Measurements from ENCODE around the gene SHKBP1.

The SHKBP1 gene

DNA sequence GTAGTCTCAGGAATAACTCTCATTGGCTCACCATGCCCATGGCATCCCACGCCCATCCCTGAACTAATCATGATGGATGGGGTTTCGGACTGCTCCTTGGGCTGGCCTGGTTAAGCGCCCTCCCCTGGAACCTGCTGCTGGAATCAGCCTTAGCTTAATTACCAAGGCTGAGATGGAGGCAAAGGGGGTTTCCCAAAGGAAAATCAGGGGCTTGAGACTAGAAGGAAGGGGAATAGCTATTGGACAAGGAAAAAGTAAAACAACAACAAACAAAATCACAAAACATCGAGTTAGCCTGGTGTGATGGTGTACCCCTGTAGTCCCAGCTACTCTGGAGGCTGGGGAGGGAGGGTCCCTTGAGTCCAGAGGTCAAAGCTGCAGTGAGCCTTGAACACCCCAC, 25.7 kb upstream of the SHKBP1 start:
- TF ChIP-seq, protein P1, sequence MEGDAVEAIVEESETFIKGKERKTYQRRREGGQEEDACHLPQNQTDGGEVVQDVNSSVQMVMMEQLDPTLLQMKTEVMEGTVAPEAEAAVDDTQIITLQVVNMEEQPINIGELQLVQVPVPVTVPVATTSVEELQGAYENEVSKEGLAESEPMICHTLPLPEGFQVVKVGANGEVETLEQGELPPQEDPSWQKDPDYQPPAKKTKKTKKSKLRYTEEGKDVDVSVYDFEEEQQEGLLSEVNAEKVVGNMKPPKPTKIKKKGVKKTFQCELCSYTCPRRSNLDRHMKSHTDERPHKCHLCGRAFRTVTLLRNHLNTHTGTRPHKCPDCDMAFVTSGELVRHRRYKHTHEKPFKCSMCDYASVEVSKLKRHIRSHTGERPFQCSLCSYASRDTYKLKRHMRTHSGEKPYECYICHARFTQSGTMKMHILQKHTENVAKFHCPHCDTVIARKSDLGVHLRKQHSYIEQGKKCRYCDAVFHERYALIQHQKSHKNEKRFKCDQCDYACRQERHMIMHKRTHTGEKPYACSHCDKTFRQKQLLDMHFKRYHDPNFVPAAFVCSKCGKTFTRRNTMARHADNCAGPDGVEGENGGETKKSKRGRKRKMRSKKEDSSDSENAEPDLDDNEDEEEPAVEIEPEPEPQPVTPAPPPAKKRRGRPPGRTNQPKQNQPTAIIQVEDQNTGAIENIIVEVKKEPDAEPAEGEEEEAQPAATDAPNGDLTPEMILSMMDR (IDR thresholded peaks at IDR 0.05; ENCODE audit: extremely low read depth, missing control alignments), result no peak
- DNase-seq (ENCODE audit: low spot score), result no peak

DNA sequence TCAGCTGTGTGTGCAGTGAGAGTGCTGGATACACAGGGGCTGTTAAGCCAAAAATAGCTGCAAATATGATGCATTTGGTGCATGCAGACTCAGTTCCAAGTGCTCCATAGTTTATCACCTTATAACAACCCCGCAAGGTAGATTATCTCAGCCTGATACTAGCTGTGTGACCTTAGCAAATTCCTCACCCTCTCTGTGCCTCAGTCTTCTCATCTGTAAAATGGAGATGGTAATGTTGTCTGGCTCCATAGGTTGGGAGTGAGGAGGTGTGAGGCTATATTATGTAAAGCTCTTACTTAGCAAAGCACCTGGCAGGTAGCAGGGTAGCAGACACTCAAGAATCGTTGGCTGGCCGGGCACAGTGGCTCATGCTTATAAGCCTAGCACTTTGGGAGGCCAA, 23.8 kb upstream of the SHKBP1 start:
- no peak for DNase-seq (ENCODE audit: low spot score)
- TF ChIP-seq, protein P1 (IDR thresholded peaks at IDR 0.05; ENCODE audit: extremely low read depth, missing control alignments), result no peak

DNA sequence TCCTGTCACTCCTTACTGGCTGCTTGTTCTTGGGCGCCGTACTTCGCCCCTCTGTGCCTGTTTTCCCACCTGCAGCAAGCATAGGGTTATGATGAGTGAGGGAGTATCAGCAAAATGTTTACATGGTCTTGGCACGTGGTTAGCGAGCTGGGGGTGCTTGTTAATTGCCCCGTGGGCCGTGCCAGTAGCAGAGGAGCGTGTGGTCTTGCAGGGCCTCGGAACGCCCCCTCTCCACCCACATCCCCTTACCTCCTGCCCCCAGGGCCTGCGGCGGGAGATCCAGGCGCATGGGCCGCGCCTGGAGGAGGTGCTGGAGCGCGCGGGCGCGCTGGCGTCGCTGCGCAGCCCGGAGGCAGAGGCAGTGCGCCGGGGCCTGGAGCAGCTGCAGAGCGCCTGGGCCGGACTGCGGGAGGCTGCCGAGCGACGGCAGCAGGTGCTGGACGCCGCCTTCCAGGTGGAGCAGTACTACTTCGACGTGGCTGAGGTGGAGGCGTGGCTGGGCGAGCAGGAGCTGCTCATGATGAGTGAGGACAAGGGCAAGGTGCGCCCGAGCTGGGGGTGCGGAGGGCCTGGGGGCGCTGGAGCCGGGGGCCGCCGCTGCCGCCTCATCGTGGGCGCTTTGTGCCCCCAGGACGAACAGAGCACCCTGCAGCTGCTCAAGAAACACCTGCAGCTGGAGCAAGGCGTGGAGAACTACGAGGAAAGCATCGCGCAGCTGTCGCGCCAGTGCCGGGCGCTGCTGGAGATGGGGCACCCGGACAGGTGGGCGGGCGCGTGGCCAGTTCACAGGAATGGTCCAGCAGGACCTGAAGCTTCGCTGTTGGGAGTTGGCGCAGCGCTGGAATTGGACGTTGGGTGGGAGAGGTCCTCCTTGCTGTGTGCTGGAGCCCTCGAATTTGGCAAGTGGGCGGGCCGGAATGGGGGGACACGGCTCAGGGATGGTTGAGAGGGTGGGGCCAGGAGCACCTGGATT, 22.5 kb upstream of the SHKBP1 start:
- TF ChIP-seq, protein P1 (IDR thresholded peaks at IDR 0.05; ENCODE audit: extremely low read depth, missing control alignments), result no peak
- DNase-seq (ENCODE audit: low spot score), result no peak

DNA sequence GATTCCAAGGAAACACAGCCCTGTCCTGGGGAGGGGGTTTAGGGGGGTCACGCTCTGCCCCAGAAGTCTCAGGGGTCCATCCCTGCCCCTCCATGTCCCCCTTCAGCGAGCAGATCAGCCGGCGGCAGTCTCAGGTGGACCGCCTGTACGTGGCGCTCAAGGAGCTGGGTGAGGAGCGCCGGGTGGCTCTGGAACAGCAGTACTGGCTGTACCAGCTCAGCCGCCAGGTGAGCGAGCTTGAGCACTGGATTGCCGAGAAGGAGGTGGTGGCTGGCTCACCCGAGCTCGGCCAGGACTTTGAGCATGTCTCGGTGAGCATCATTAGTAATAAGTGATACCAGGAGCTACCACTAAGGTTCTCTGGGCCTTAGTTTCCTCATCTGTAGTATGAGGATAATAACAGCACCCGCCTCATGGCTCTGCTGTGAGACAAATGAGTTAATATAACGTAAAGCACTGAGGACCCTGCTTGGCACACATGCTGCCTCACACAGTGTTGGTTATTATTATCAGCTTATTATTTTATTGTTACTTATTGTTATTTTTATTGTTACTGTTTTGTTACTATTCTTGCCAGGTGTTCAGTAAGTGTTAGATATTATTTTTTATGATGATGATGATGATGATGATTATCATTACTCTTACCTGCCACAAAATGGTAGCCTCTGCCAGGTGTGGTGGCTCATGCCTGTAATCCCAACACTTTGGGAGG, 20.5 kb upstream of the SHKBP1 start:
- TF ChIP-seq, protein P1 (IDR thresholded peaks at IDR 0.05; ENCODE audit: extremely low read depth, missing control alignments), result no peak
- no peak for DNase-seq (ENCODE audit: low spot score)

DNA sequence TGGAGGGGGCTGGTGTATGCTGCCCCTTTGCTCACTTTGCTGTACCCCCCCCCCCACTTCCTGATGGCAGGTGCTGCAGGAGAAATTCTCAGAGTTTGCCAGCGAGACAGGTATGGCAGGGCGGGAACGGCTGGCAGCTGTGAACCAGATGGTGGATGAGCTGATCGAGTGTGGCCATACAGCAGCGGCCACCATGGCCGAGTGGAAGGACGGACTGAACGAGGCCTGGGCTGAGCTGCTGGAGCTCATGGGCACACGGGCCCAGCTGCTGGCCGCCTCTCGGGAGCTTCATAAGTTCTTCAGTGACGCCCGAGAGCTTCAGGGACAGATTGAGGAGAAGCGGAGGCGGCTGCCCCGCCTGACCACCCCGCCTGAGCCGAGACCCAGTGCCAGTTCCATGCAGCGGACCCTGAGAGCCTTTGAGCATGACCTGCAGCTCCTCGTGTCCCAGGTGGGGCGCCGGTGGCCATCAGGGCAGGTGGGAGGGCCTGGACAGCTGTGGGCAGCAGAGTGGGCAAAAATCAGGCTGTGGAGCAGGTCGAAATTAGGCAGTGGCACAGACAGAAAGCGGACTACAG, 19.6 kb upstream of the SHKBP1 start:
- DNase-seq (ENCODE audit: low spot score), result no peak
- TF ChIP-seq, protein P1 (IDR thresholded peaks at IDR 0.05; ENCODE audit: extremely low read depth, missing control alignments), result no peak

DNA sequence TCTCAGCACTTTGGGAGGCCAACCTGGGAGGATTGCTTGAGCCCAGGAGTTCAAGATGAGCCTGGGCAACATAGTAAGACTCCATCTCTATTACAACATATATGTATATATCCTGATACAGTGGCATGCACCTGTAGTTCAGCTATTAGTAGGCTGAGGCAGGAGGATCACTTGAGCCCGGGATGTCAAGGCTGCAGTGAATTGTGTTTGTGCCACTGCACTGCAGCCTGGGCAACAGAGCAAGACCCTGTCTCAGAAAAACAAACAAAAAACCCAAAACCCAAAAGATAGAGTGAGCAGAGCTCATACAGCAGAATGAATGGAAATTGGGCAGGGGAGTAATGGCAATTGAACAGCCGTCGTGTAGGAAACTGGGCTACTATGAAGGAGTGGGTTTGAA, 17.3 kb upstream of the SHKBP1 start:
- TF ChIP-seq, protein P1 (IDR thresholded peaks at IDR 0.05; ENCODE audit: extremely low read depth, missing control alignments), result no peak
- DNase-seq (ENCODE audit: low spot score), result no peak

DNA sequence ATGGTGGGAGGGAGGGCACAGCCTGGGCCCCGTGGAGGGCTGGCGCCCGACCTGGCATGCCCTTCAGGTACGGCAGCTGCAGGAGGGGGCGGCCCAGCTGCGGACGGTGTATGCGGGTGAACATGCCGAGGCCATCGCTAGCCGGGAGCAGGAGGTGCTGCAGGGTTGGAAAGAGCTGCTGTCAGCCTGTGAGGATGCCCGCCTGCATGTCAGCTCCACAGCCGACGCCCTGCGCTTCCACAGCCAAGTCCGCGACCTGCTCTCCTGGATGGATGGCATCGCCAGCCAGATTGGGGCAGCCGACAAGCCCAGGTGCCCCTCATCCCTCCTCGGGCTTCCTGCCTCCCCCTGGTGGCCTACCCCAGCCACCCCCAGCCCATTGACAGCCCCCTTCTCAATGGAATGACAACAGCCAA, 16.6 kb upstream of the SHKBP1 start:
- no peak for DNase-seq (ENCODE audit: low spot score)
- TF ChIP-seq, protein P1 (IDR thresholded peaks at IDR 0.05; ENCODE audit: extremely low read depth, missing control alignments), result no peak

All from GM20000 (cell line).